ENCODE measurements around the gene ZNF124.
A peak's percentile ranks its signal among the peaks of the same experiment; 100 is the strongest.
"Not testable (repeated sequence)": the region's sequence is repeated elsewhere in the genome, so short reads cannot be mapped to it uniquely, and the experiment has no call there.

The ZNF124 gene

DNA sequence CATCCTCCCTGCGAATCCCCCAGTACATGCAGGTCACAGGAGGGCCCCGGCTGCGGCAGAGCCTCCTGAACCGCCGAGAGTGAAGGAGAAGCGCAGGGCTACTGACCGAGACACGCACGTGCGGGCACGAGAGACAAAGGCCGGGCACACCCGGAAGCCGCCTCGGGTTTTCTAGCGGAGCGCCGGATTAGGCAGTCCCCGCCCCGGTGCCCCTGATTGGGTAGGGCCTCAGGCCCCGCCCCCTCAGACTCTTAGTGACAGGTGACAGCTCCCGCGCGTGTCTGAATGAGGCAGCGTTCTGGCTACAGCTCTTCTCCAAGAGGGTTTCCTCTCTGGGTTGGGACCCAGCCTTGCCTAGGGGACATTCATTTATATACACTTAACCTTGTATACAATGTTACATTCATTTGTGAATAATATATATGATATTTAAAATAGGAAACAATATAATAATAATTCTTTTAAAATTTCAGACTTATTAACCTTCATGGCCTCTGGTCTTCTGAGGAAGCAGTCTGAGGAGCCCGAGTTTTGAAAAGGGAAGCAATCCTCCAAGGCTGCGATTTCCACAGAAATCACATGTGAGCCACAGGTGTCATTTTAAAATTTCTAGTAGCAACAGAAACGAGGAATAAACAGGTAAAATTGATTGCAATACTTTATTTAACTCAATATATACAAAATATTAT, at the start of gene ZNF124:
Gene ZNF124, minus strand, starts transcription at position 146 of the 689 bp plus-strand sequence. Its CDS starts 143 bp downstream, at position 3.
- not testable (repeated sequence) for H3K36me3 ChIP-seq (ENCODE audit: low read depth); H3K4me1 ChIP-seq (ENCODE audit: insufficient read depth, poor library complexity, severe bottlenecking); H3K27ac ChIP-seq (ENCODE audit: poor library complexity, severe bottlenecking); H3K27me3 ChIP-seq (ENCODE audit: insufficient read depth, poor library complexity, severe bottlenecking); H3K4me3 ChIP-seq (ENCODE audit: severe bottlenecking); DNase-seq (ENCODE audit: low spot score); H3K9me3 ChIP-seq (ENCODE audit: severe bottlenecking)
- peak; percentile 98 for ATAC-seq (ENCODE audit: low read depth)

GRCh38 chr1:247220280-247220679, 48.5 kb upstream of the ZNF124 start:
- ATAC-seq (ENCODE audit: low read depth), result not testable (repeated sequence)

GRCh38 chr1:247218121-247218651, 46.4 kb upstream of the ZNF124 start:
- H3K27ac ChIP-seq (ENCODE audit: poor library complexity, severe bottlenecking), result no peak overlapping the region
- DNase-seq (ENCODE audit: low spot score), result no peak
- no peak for ATAC-seq (ENCODE audit: low read depth)
- H3K4me1 ChIP-seq (ENCODE audit: insufficient read depth, poor library complexity, severe bottlenecking), result no peaks in the 10 kb centered on the region
- H3K4me3 ChIP-seq (ENCODE audit: severe bottlenecking), result no peak overlapping the region
- no peaks in the 10 kb centered on the region for H3K36me3 ChIP-seq (ENCODE audit: low read depth)
- TF ChIP-seq CTCF (IDR thresholded peaks at IDR 0.05; ENCODE audit: poor library complexity, severe bottlenecking), result no peak
- no peaks in the 10 kb centered on the region for H3K27me3 ChIP-seq (ENCODE audit: insufficient read depth, poor library complexity, severe bottlenecking)
- no peaks in the 10 kb centered on the region for H3K9me3 ChIP-seq (ENCODE audit: severe bottlenecking)

More at GRCh38 chr1:247220280-247220679, 48.5 kb upstream of the ZNF124 start:
- not testable (repeated sequence) for H3K9me3 ChIP-seq (ENCODE audit: severe bottlenecking); H3K4me3 ChIP-seq (ENCODE audit: severe bottlenecking); H3K27me3 ChIP-seq (ENCODE audit: insufficient read depth, poor library complexity, severe bottlenecking); H3K36me3 ChIP-seq (ENCODE audit: low read depth); DNase-seq (ENCODE audit: low spot score); H3K4me1 ChIP-seq (ENCODE audit: insufficient read depth, poor library complexity, severe bottlenecking); H3K27ac ChIP-seq (ENCODE audit: poor library complexity, severe bottlenecking)

DNA sequence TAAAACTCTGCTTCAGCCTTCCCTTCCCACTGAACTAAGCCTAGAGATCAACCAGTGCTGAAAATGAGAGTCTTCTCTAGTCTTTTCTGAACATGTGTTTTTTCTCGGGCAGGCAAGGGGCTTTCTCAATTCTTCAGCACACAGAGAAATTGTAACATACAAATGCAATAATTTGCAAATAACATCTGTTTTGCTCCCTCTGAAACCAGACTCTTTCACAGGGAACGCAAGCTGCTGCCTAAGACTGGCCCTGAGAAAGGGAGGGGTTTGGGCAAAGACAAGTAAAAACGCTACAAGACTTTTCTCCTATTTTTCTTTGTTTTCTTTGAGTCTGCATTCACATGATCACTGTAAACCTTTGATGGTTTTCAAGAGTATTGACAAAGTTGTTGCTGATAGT, 44.4 kb upstream of the ZNF124 start:
- ATAC-seq (ENCODE audit: low read depth) (no peak), DNase-seq (ENCODE audit: low spot score) (no peak)
- H3K27me3 ChIP-seq (ENCODE audit: insufficient read depth, poor library complexity, severe bottlenecking), result no peaks in the 10 kb centered on the region
- no peaks in the 10 kb centered on the region for H3K4me1 ChIP-seq (ENCODE audit: insufficient read depth, poor library complexity, severe bottlenecking)
- H3K36me3 ChIP-seq (ENCODE audit: low read depth), result no peaks in the 10 kb centered on the region
- no peak overlapping the region for H3K27ac ChIP-seq (ENCODE audit: poor library complexity, severe bottlenecking)
- no peak overlapping the region for H3K4me3 ChIP-seq (ENCODE audit: severe bottlenecking)
- H3K9me3 ChIP-seq (ENCODE audit: severe bottlenecking), result no peaks in the 10 kb centered on the region
- TF ChIP-seq CTCF (IDR thresholded peaks at IDR 0.05; ENCODE audit: poor library complexity, severe bottlenecking), result no peak

DNA sequence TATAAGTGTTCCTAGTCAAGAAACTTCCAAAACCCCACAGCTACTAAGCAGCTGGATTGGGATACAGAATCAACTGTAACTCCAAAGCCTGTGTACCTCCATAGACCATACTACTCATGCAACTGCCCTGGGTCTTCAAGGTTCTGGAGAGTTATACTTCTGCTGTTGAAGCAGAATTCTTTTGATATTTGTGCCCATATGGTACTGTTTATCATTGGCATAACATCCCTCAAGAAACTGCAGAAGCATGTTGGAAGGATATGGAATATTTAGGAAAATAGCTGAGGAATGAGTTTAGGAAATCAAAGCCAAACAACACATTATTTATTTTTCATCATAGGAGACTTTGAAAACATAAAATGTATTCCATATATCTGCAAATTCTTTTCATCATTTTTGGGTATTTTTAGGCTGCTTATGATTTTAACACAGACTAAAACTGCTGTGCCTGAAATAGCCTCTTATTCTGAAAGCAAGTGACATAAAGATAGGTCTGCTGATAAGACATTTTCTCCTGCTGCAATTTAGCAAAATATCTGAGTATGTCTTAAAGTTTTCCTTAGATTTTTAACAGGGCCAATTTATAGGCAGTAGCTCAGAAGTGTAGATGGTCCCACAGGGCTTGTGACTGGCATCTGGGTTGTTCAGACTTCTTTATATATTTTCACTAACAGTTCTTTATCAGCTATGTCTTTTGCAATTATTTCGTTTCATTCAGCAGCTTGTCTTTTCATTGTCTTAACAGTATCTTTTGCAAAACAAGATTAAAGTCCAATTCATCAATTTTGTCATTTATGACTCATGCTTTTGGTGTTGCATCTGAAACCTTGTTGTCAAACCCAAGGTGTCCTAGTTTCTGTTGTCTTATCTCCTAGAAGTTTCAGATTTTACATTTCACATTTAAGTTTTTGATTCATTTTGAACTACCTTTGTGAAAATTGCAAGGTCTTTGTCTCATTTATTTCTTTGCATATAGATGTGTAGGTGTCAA, 41.1 kb upstream of the ZNF124 start:
- H3K27me3 ChIP-seq (ENCODE audit: insufficient read depth, poor library complexity, severe bottlenecking), result no peaks in the 10 kb centered on the region
- TF ChIP-seq CTCF (IDR thresholded peaks at IDR 0.05; ENCODE audit: poor library complexity, severe bottlenecking), result no peak
- H3K4me1 ChIP-seq (ENCODE audit: insufficient read depth, poor library complexity, severe bottlenecking), result peaks cover 4% of the 10 kb centered on the region
- no peak overlapping the region for H3K27ac ChIP-seq (ENCODE audit: poor library complexity, severe bottlenecking)
- ATAC-seq (ENCODE audit: low read depth), result no peak
- H3K36me3 ChIP-seq (ENCODE audit: low read depth), result peaks cover 5% of the 10 kb centered on the region; the same call in 1 of the 2 replicates
- H3K9me3 ChIP-seq (ENCODE audit: severe bottlenecking), result no peaks in the 10 kb centered on the region
- DNase-seq (ENCODE audit: low spot score), result no peak
- H3K4me3 ChIP-seq (ENCODE audit: severe bottlenecking), result no peak overlapping the region

Measured in RWPE2 (cell line).